A673 (cell line): ENCODE data around the gene ST3GAL2. TPM values are rescaled to one million over a fixed set of nuclear protein-coding genes. Genes with fewer than 3 reads are reported as not detected.
"Not testable (repeated sequence)": the region's sequence is repeated elsewhere in the genome, so short reads cannot be mapped to it uniquely, and the experiment has no call there.

Experiments used
- BruUV-seq: library from RNA; stranded (reverse); fragments of 400-500 nt; replicated peaks from 2 replicates; lab custom pipeline; 2021; lab: Mats Ljungman, UMichigan
- CTCF ChIA-PET: fragments of 300-600 bp; sonication (Branson Sonifier 250); formaldehyde crosslinking; loops from one replicate; lab custom pipeline; 2022; ENCODE audit warnings: antibody characterized with exemption; lab: Charles Lee
- POLR2A ChIA-PET: fragments of 300-600 bp; sonication (Branson Sonifier 250); formaldehyde crosslinking; loops from one replicate; lab custom pipeline; 2022; ENCODE audit warnings: antibody characterized with exemption; ENCODE audit not compliant: low non-redundant PET; lab: Charles Lee
- DNase-seq: peaks from one replicate; pipeline ENCODE4 v3.0.0-alpha.2; 2015; ENCODE audit warnings: low spot score
- H3K27ac ChIP-seq: fragments of 200-600 bp; sonication (generic); 2 replicates; pipeline ENCODE4 v1.5.1; 2016; ENCODE audit warnings: mixed run types, low read depth, mild to moderate bottlenecking, mixed read lengths, antibody characterized with exemption, low read length; ENCODE audit not compliant: poor library complexity, severe bottlenecking
- H3K27me3 ChIP-seq: fragments of 200-600 bp; sonication (generic); replicated peaks from 2 replicates; pipeline ENCODE4 v1.6.1; 2017; ENCODE audit warnings: mixed run types, low read depth, mild to moderate bottlenecking, mixed read lengths, antibody characterized with exemption, low read length; ENCODE audit not compliant: insufficient read depth, poor library complexity
- H3K36me3 ChIP-seq: fragments of 200-600 bp; sonication (generic); 2 replicates; pipeline ENCODE4 v1.6.1; 2016; ENCODE audit warnings: mixed run types, mild to moderate bottlenecking, mixed read lengths, antibody characterized with exemption, low read length; ENCODE audit not compliant: insufficient read depth, poor library complexity, severe bottlenecking
- H3K4me1 ChIP-seq: fragments of 200-600 bp; sonication (generic); 2 replicates; pipeline ENCODE4 v1.6.1; 2017; ENCODE audit warnings: mixed run types, mild to moderate bottlenecking, mixed read lengths, antibody characterized with exemption, low read length; ENCODE audit not compliant: insufficient read depth, poor library complexity, severe bottlenecking
- H3K4me3 ChIP-seq: fragments of 200-600 bp; sonication (generic); 2 replicates; pipeline ENCODE4 v1.5.1; 2016; ENCODE audit warnings: low read depth, mixed run types, mild to moderate bottlenecking, mixed read lengths, low read length; ENCODE audit not compliant: poor library complexity, severe bottlenecking
- H3K9me3 ChIP-seq: fragments of 200-600 bp; sonication (generic); 2 replicates; pipeline ENCODE4 v1.6.1; 2016; ENCODE audit warnings: mixed run types, low read depth, mild to moderate bottlenecking, mixed read lengths, antibody characterized with exemption, low read length; ENCODE audit not compliant: poor library complexity, severe bottlenecking
- EZH2 ChIP-seq: fragments of 200-600 bp; sonication (generic); IDR thresholded peaks from 2 replicates; pipeline ENCODE4 v1.6.1; 2017; ENCODE audit warnings: borderline replicate concordance, low read depth, mild to moderate bottlenecking, mixed read lengths, antibody characterized with exemption, low read length; ENCODE audit not compliant: poor library complexity, severe bottlenecking
- intact Hi-C: fragments of 100-400 bp; cut with micrococcal nuclease; formaldehyde crosslinking; loops from one replicate; pipeline ENCODE4 v1.10.0; 2022; ENCODE audit not compliant: unreplicated experiment
- total RNA-seq: library from RNA; stranded (reverse); gene quantifications from 2 replicates; pipeline ENCODE4 v1.2.3, GENCODE V29; 2021
- TF ChIP-seq, protein P1 (sequence below): fragments of 300-800, 200-600 bp; sonication (generic); conservative IDR thresholded peaks from 2 replicates; pipeline ENCODE4 v1.5.1; 2017; ENCODE audit warnings: low read depth, mild to moderate bottlenecking, antibody characterized with exemption, low read length, moderate library complexity, mixed read lengths

The ST3GAL2 gene
- total RNA-seq, 1 experiment from 2014 or later, result 26.5 TPM

DNA sequence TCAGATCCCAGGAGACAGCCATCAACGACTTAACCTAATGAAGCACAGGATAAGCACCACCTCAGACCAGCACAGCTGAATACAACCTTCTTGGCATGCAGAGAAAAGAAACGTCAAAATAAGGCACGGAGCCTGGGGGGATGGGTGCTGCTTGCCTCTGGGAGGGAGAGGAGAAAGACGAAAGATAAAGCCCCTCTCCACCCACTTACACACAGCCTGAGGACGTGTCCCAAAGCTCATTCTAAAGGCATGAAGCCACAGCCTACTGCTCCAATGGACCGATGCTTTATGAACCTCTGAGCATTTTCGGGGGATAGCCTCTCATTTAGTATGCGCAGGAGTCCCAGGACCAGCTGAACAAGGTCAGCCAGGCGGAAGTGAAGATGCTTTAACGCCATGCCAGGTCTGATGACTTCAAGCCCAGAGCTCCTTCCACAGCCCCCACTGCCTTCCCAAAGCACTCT, 31.1 kb downstream of the ST3GAL2 start:
- ChIA-PET CTCF (no interaction called here), POLR2A (no interaction called here)
- Histone ChIP-seq H3K27ac (no peak overlapping the region), H3K4me1 (peaks cover 13% of the 10 kb centered on the region), H3K36me3 (peaks cover 6% of the 10 kb centered on the region), H3K27me3 (no peaks in the 10 kb centered on the region), H3K9me3 (no peaks in the 10 kb centered on the region), H3K4me3 (no peak overlapping the region)
- BruUV-seq, result no TSS peak
- TF ChIP-seq EZH2, result no peak
- TF ChIP-seq, protein P1, sequence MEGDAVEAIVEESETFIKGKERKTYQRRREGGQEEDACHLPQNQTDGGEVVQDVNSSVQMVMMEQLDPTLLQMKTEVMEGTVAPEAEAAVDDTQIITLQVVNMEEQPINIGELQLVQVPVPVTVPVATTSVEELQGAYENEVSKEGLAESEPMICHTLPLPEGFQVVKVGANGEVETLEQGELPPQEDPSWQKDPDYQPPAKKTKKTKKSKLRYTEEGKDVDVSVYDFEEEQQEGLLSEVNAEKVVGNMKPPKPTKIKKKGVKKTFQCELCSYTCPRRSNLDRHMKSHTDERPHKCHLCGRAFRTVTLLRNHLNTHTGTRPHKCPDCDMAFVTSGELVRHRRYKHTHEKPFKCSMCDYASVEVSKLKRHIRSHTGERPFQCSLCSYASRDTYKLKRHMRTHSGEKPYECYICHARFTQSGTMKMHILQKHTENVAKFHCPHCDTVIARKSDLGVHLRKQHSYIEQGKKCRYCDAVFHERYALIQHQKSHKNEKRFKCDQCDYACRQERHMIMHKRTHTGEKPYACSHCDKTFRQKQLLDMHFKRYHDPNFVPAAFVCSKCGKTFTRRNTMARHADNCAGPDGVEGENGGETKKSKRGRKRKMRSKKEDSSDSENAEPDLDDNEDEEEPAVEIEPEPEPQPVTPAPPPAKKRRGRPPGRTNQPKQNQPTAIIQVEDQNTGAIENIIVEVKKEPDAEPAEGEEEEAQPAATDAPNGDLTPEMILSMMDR, result no peak
- no peak for DNase-seq
- intact Hi-C loops, result no loop called here

DNA sequence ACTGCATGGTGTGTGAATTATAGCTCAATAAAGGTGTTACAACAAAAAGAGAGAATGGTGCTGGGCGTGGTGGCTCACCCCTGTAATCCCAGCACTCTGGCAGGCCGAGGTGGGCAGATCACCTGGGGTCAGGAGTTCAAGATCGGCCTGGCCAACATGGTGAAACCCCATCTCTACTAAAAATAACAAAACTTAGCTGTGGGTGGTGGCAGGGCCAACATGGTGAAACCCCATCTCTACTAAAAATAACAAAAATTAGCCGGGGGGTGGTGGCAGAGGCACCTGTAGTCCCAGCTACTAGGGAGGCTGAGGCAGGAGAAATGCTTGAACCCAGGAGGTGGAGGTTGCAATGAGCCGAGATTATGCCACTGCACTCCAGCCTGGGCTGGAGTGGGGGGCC, 32.8 kb downstream of the ST3GAL2 start:
- H3K4me1 ChIP-seq, result peaks cover 13% of the 10 kb centered on the region
- CTCF ChIA-PET, H3K27ac ChIP-seq, POLR2A ChIA-PET, H3K27me3 ChIP-seq, BruUV-seq, H3K9me3 ChIP-seq, intact Hi-C loops, DNase-seq, H3K4me3 ChIP-seq, H3K36me3 ChIP-seq: not testable (repeated sequence)

DNA sequence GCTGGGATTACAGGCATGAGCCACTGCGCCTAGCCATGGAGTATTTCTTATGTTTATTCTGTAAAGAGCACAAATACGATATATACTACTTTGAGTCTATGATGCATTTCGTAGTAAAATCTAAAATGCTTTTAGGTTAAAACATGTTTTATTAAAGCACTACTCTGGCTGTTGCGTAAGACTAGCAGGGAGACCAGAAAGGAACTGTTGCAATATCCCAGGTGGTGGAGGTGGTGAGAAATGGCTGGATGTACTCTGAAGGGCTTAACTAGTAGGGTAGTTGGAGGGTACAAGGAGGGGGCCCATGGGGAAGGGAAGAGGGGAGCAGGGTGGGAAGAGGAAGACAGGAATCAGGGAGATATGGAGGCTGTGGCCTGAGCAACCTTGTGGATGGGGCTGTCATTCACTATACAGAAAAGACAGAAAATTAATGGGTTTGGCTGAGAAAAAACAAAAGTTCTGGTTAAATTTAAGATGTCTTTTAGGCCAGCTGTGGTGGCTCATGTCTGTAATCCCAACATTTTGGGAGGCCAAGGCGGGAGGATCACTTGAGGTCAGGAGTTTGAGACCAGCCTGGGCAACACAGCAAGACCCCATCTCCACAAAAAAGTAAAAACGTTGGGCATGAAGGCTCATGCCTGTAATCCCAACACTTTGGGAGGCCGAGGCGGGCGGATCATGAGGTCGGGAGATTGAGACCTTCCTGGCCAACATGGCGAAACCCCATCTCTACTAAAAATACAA, 35.8 kb downstream of the ST3GAL2 start:
- no TSS peak for BruUV-seq
- intact Hi-C loops, result loop anchor here (5.0 kb wide), 1 partner anchor 34 kb away; the partner anchor contains the start of gene ST3GAL2
- Histone ChIP-seq H3K36me3 (peaks cover 3% of the 10 kb centered on the region), H3K27me3 (no peaks in the 10 kb centered on the region), H3K4me3 (no peak overlapping the region), H3K4me1 (peaks cover 13% of the 10 kb centered on the region), H3K9me3 (no peaks in the 10 kb centered on the region), H3K27ac (no peak overlapping the region)
- POLR2A ChIA-PET, result no interaction called here
- CTCF ChIA-PET, result interaction anchor here (0.6 kb wide), 1 partner anchor 10 kb away, joined by 3 read pairs; no protein-coding TSS in a partner anchor
- TF ChIP-seq, protein P1, result no peak
- TF ChIP-seq EZH2, result no peak
- DNase-seq, result no peak
